GM12891 (cell line): ENCODE measurements around the gene MTHFR.

Source experiments
- DNase-seq: peaks from one replicate; pipeline ENCODE4 v3.0.0; 2011; ENCODE audit warnings: low spot score; ENCODE audit not compliant: insufficient read length
- FAIRE-seq: peaks from 2 replicates; lab custom pipeline; 2011; peaks lifted over from hg19 to GRCh38; lab: Jason Lieb, UNC
- PAX5 ChIP-seq: IDR thresholded peaks from 2 replicates; pipeline ENCODE4 v1.6.1; 2011; ENCODE audit warnings: low read length, moderate library complexity, mild to moderate bottlenecking; ENCODE audit not compliant: insufficient read depth, severe bottlenecking
- POLR2A ChIP-seq: IDR thresholded peaks from 2 replicates; pipeline ENCODE4 v1.6.1; 2011; ENCODE audit warnings: low read depth, low read length, control low read depth
- POLR2AphosphoS5 ChIP-seq: IDR thresholded peaks from 2 replicates; pipeline ENCODE4 v1.6.1; 2011; ENCODE audit warnings: low read depth, low read length, control low read depth
- POU2F2 ChIP-seq: IDR thresholded peaks from 2 replicates; pipeline ENCODE4 v1.6.1; 2011; ENCODE audit warnings: low read depth, mild to moderate bottlenecking, control low read depth, low read length, moderate library complexity
- SPI1 ChIP-seq: IDR thresholded peaks from 2 replicates; pipeline ENCODE4 v1.6.1; 2011; ENCODE audit warnings: low read depth, low read length, control low read depth
- TAF1 ChIP-seq: IDR thresholded peaks from 2 replicates; pipeline ENCODE4 v1.6.1; 2011; ENCODE audit warnings: low read depth, low read length, control low read depth

MTHFR gene

DNA sequence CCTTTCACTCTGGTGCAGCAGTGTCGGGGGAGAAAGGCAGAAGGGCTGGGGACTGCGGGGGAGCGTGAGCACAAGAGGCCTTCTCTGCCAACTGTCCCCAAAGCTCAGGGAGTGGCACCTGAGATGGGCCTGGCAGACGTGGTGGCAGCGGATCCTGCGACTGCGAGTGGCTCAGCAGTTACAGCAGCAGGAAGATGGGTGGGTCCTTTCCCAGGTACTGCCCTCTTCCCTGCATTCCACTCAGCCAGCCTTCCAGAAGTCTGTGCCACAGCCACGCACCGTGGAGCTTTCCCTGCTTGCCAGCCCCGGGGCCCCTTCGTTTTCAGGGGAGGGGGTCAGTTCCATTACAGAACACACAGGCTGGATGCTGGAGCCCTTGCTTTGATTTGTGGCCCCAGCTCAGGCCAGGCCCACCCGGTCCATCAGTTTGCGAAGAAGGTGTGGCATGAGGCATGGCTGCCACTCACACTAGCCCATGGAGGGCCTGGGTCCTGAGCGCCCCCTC lies 17.2 kb downstream of the MTHFR start:
- FAIRE-seq (no peak), DNase-seq (no peak)
- TF ChIP-seq POLR2AphosphoS5: no peak
- no peak for TF ChIP-seq PAX5
- TF ChIP-seq POLR2A: no peak
- TF ChIP-seq SPI1: no peak
- no peak for TF ChIP-seq TAF1
- TF ChIP-seq POU2F2: no peak

DNA sequence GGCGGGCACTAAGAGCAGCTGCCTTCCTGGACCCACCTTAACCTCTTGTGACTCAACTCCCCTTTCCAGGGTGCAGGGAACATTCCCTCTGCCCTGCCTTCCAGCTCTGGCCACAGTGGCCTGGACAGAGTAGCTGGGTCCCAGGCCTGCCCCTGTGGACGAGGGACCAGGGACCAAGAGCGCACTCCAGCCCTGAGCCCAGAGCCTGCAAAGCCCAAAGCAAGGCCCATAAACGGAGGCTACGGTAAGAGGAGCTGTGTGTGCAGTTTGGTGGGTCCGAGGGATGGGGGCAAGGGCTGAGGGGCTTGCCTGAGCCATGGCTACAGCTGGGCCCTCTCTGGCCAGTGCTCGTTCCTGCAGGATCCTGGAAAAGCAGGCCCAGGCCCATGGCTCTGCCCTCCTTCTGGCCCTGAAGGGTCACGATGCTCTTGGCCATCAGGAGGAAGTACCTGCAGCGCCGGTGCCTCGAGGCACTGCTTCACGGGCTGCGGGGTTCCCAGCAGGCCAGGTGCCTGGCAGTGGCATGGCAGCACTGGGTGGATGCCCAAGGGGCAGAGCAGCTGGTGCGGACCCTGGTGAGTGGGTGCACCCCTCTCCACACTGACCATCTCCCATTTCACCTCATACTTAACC lies 17.8 kb downstream of the MTHFR start:
- no peak for DNase-seq

DNA sequence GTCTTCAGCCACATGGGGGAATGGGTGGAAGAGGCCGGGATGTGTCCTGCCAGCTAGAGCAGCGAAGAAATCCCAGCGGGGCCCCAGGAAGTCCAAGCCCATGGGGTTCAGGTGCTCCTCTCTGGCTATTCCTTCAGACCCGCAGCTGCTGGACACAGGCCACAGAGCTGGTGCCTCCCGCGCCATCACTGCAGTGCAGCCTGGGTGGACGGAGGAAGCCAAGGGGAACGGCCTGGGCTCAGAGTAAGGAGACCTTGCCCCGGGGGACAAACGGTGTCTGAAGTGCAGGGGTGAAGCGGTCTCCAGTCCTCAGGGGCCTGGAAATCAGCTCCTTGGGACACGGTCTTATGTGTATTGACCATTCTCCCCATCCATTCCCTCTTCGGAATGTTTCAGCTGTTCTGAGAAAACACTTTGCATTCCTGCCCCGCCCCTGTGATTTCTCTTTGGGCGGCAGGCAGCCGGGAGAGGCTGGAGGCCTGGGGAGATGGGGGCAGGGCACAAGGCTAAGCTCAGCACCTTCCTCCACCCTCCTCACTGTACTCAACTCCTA lies 18.4 kb downstream of the MTHFR start:
- DNase-seq: no peak
- no peak for FAIRE-seq
- TF ChIP-seq POU2F2: no peak
- TF ChIP-seq SPI1: no peak
- no peak for TF ChIP-seq POLR2AphosphoS5
- no peak for TF ChIP-seq POLR2A
- no peak for TF ChIP-seq TAF1
- no peak for TF ChIP-seq PAX5

More for the DNA sequence above, 17.8 kb downstream of the MTHFR start:
- FAIRE-seq: no peak
- TF ChIP-seq POLR2A (no peak), POLR2AphosphoS5 (no peak), POU2F2 (no peak), SPI1 (no peak), PAX5 (no peak), TAF1 (no peak)

DNA sequence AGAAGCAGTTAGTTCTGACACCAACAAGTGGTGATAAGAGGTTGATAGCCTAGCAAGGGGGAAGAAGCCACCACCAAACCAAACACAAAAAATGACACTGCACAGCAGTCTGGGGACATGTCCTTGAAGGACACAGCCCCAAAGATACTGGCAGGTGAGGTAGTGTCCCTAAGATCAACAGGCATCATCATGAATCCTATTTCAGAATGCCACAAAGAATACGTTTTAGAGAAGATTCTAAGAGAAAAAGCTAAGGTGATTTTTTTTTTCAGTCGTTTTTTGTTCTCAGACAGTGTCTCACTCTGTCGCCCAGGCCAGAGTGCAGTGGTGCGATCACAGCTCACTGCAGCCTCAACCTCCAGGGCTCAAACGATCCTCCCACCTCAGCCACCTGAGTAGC lies 19.6 kb downstream of the MTHFR start:
- DNase-seq (no peak), FAIRE-seq (no peak)
- TF ChIP-seq TAF1 (no peak), POU2F2 (no peak), SPI1 (no peak), POLR2AphosphoS5 (no peak), PAX5 (no peak), POLR2A (no peak)

DNA sequence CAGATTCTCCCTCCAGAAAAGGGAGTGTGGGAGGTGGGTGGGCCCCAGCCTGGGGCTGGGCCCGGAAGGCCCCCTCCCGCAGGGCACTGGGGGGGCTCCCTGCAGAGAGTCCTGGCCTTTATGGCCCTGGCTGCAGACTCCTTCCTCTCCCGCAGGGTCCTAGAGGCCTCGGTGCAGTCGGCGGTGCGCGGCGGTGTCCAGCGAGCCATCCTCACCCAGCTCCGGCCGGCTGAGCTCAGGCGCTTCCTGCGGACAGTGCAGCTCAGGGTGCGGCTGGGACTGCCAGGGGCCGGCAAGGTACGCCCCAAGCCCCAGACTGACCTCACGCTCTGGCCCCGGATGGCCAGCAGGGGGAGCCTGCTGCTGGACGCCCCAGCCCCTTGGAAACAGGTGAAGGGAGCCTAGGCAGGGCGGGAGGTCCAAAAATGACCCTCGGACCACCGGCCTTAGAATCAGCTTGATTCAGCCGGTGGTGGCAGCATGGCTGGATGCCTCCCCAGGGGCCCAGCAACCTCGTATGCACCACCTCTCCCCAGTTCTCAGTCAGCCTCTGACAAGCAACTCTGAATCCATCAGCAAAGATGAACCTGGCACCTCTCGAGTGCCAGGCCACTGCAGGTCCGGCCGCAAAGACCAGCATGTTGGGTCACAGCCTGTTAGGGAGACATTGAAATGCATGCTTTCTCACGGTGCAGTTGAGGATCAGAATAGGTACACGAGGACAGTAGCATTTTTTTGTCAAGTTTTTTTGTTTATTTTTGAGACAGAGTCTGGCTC lies 20.6 kb downstream of the MTHFR start:
- FAIRE-seq (peak; percentile 84), DNase-seq (peak; percentile 77)
- TF ChIP-seq POU2F2 (no peak), POLR2A (no peak), POLR2AphosphoS5 (no peak), PAX5 (no peak), TAF1 (no peak), SPI1 (no peak)

DNA sequence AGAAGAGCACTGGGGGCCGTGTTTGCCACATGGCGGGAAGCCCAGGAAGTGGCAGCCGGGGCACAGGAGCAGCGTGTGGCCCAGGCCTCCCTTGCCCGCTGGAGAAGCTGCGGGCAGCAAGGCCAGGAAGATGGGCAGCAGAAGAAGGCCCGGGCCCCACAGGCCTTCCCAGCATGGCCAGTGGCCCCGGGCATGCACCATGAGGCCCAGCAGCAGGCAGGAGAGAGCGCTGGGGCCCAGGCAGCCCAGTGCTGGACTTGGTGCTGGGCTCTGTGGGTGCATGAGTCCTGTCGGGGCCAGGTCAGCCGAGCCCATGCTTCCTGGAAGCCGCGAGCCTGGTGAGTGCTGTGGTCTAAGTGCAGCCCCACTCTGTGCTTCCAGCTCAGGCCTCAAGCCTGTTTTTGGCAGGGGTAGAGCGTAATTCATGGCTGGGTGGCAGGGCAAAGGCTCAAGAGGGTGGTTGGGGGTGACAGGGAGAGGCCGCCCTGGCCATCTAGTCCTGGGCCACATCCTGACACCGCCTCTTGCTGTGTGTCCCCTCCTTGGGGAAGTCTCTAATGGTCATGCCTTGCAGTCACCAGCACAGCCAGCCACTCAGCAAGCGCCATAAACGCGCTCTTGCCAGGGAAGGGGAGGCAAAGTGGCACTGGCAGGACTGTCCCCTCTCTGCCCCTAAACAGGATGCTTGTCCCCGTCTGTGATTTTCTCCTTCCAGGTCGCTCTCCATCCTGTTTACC lies 21.3 kb downstream of the MTHFR start:
- TF ChIP-seq POLR2AphosphoS5 (no peak), PAX5 (no peak), SPI1 (no peak), TAF1 (no peak), POU2F2 (no peak), POLR2A (no peak)
- no peak for DNase-seq

DNA sequence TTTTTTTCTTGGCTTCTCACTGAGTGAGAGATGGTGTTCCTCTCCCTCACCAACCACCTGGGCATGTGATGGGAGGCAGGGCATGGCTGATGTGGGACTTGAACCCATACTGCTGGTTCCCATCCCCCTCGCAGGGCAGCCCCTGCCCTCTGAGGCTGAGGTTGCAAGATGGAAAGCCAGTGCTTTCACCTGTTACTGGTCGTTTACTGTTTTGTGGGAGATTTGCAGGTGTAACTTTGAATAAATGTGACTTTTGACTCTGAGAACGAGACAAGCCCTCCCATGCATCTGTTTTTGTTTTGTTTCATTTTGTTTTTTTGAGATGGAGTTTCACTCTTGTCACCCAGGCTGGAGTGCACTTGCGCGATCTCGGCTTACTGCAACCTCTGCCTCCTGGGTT lies 22.2 kb downstream of the MTHFR start:
- DNase-seq (no peak), FAIRE-seq (peak; percentile 66)
- TF ChIP-seq POLR2A: no peak
- no peak for TF ChIP-seq SPI1
- no peak for TF ChIP-seq POLR2AphosphoS5
- TF ChIP-seq POU2F2: no peak
- TF ChIP-seq PAX5: no peak
- TF ChIP-seq TAF1: no peak

More for the DNA sequence above, 21.3 kb downstream of the MTHFR start:
- peak; percentile 9 for FAIRE-seq

DNA sequence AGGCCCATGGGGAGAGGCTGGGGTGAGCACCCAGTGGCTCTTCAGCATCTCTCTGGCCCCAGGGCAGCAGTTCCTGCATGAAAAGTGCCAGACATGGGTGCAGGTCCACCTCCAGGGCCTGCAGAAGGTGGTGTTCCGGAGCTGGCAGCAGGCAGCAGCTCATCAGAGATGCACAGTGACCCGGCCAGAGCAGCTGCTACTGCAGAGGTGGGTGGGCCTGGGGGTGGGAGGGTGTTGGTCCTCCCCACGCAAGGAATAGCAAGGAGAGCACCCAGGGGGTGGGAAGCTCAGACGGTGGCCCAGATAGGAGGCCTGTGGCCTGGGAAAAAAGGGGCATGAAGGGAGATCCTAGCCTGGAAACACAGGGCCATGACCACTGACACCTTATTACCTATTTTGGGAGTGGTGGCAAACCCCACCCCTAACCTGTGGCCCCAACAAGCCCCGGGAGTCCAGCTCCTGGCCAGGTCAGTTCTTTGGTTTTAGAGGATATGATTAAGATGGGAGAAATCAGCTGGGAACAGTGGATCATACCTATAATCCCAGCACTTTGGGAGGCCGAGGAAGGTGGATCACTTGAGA lies 23.5 kb downstream of the MTHFR start:
- TF ChIP-seq POU2F2 (no peak), SPI1 (no peak), POLR2AphosphoS5 (no peak), TAF1 (no peak), PAX5 (no peak), POLR2A (no peak)
- no peak for DNase-seq
- no peak for FAIRE-seq
